ENCODE data around the gene NT5C1A.

Gene NT5C1A

GRCh38 chr1:39671793-39672550 is at the start of gene NT5C1A:
TSS of gene NT5C1A (minus strand) at chr1:39672107. CDS start at chr1:39672038, 69 bp downstream.
- TF ChIP-seq GATA3 (IDR thresholded peaks at IDR 0.05; ENCODE audit: low read depth, low read length) = no peak
- TF ChIP-seq GATA2 (IDR thresholded peaks at IDR 0.05; ENCODE audit: low read depth, low read length) = no peak

- no peak for TF ChIP-seq GATA2 (IDR thresholded peaks at IDR 0.05; ENCODE audit: low read depth, low read length)
- TF ChIP-seq GATA3 (IDR thresholded peaks at IDR 0.05; ENCODE audit: low read depth, low read length) = no peak
These were observed 49.8 kb upstream of the NT5C1A start for GRCh38 chr1:39721664-39722063.

GRCh38 chr1:39720094-39720999 is 48.4 kb upstream of the NT5C1A start:
- no peak for TF ChIP-seq GATA2 (IDR thresholded peaks at IDR 0.05; ENCODE audit: low read depth, low read length)
- TF ChIP-seq GATA3 (IDR thresholded peaks at IDR 0.05; ENCODE audit: low read depth, low read length) = no peak

GRCh38 chr1:39717809-39718208 is 45.9 kb upstream of the NT5C1A start:
- TF ChIP-seq GATA3 (IDR thresholded peaks at IDR 0.05; ENCODE audit: low read depth, low read length) (no peak), GATA2 (IDR thresholded peaks at IDR 0.05; ENCODE audit: low read depth, low read length) (no peak)

- no peak for TF ChIP-seq GATA3 (IDR thresholded peaks at IDR 0.05; ENCODE audit: low read depth, low read length)
- no peak for TF ChIP-seq GATA2 (IDR thresholded peaks at IDR 0.05; ENCODE audit: low read depth, low read length)
These were observed 41.6 kb upstream of the NT5C1A start for GRCh38 chr1:39713557-39713956.

GRCh38 chr1:39711966-39712340 is 40.0 kb upstream of the NT5C1A start:
- TF ChIP-seq GATA2 (IDR thresholded peaks at IDR 0.05; ENCODE audit: low read depth, low read length) = no peak
- no peak for TF ChIP-seq GATA3 (IDR thresholded peaks at IDR 0.05; ENCODE audit: low read depth, low read length)

GRCh38 chr1:39711104-39711965 is 39.4 kb upstream of the NT5C1A start:
- no peak for TF ChIP-seq GATA2 (IDR thresholded peaks at IDR 0.05; ENCODE audit: low read depth, low read length)
- no peak for TF ChIP-seq GATA3 (IDR thresholded peaks at IDR 0.05; ENCODE audit: low read depth, low read length)

- TF ChIP-seq GATA3 (IDR thresholded peaks at IDR 0.05; ENCODE audit: low read depth, low read length) (no peak), GATA2 (IDR thresholded peaks at IDR 0.05; ENCODE audit: low read depth, low read length) (no peak)
These were observed 35.6 kb upstream of the NT5C1A start for GRCh38 chr1:39707506-39707905.

- TF ChIP-seq GATA2 (IDR thresholded peaks at IDR 0.05; ENCODE audit: low read depth, low read length) (no peak), GATA3 (IDR thresholded peaks at IDR 0.05; ENCODE audit: low read depth, low read length) (no peak)
These were observed 32.9 kb upstream of the NT5C1A start for GRCh38 chr1:39704757-39705156.

- TF ChIP-seq GATA3 (IDR thresholded peaks at IDR 0.05; ENCODE audit: low read depth, low read length) (no peak), GATA2 (IDR thresholded peaks at IDR 0.05; ENCODE audit: low read depth, low read length) (no peak)
These were observed 29.1 kb upstream of the NT5C1A start for GRCh38 chr1:39701049-39701439.

GRCh38 chr1:39700348-39700747 is 28.4 kb upstream of the NT5C1A start:
- TF ChIP-seq GATA3 (IDR thresholded peaks at IDR 0.05; ENCODE audit: low read depth, low read length) = no peak
- TF ChIP-seq GATA2 (IDR thresholded peaks at IDR 0.05; ENCODE audit: low read depth, low read length) = no peak

GRCh38 chr1:39699419-39699818 is 27.5 kb upstream of the NT5C1A start:
- TF ChIP-seq GATA3 (IDR thresholded peaks at IDR 0.05; ENCODE audit: low read depth, low read length) = no peak
- no peak for TF ChIP-seq GATA2 (IDR thresholded peaks at IDR 0.05; ENCODE audit: low read depth, low read length)

GRCh38 chr1:39698568-39698967 is 26.7 kb upstream of the NT5C1A start:
- TF ChIP-seq GATA2 (IDR thresholded peaks at IDR 0.05; ENCODE audit: low read depth, low read length) = no peak
- no peak for TF ChIP-seq GATA3 (IDR thresholded peaks at IDR 0.05; ENCODE audit: low read depth, low read length)

GRCh38 chr1:39696448-39696847 is 24.5 kb upstream of the NT5C1A start:
- TF ChIP-seq GATA3 (IDR thresholded peaks at IDR 0.05; ENCODE audit: low read depth, low read length) = no peak
- no peak for TF ChIP-seq GATA2 (IDR thresholded peaks at IDR 0.05; ENCODE audit: low read depth, low read length)
